ENCODE data around the gene PLPP7. TPM values are rescaled to one million over a fixed set of nuclear protein-coding genes. Genes with fewer than 3 reads are reported as not detected.

Gene PLPP7
- total RNA-seq, 3 donors from 2014 or later = 0.58 to 9.7 (median 1.0) TPM

GRCh38 chr9:131312822-131313770 lies 23.6 kb downstream of the PLPP7 start:
- peak; percentile 76 for ATAC-seq
- no peaks in the 10 kb centered on the region for H3K9me3 ChIP-seq
- TF ChIP-seq CTCF (IDR thresholded peaks at IDR 0.05) = no peak
- DNase-seq = peak in 2 of 3 donors; percentile 58 to 65
- no peaks in the 10 kb centered on the region for H3K36me3 ChIP-seq (ENCODE audit: low read depth)
- no peak overlapping the region for H3K4me3 ChIP-seq
- intact Hi-C loops (cut with DNase I, micrococcal nuclease) = no loop called here
- peaks cover 5% of the 10 kb centered on the region for H3K4me1 ChIP-seq (ENCODE audit: low read depth)

- no peaks in the 10 kb centered on the region for H3K9me3 ChIP-seq
- no peaks in the 10 kb centered on the region for H3K4me1 ChIP-seq (ENCODE audit: low read depth)
- no peak for ATAC-seq
- TF ChIP-seq CTCF (IDR thresholded peaks at IDR 0.05) = no peak
- DNase-seq = no peak
- intact Hi-C loops (cut with DNase I, micrococcal nuclease) = no loop called here
- H3K36me3 ChIP-seq (ENCODE audit: low read depth) = no peaks in the 10 kb centered on the region
- no peak overlapping the region for H3K4me3 ChIP-seq
Measured at GRCh38 chr9:131318231-131319085, 28.9 kb downstream of the PLPP7 start.

DNA sequence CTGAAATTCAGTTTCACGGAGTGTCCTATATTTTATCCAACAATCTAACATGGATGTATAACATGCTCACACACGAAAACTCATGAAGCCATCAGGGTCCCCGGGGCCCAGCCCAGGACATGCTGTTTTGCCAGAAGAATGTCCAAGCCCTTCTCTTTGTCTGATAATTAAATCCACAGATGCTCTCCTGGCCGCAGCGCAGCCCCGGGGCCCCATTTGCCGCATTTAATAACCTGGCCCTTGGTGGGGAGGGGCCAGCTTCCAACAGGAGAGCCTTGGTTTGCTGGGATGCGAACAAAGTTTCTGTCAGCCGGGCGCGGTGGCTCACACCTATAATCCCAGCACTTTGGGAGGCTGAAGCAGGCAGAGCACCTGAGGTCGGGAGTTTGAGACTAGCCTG lies 30.0 kb downstream of the PLPP7 start:
- ATAC-seq = no peak
- H3K4me3 ChIP-seq = no peak overlapping the region
- intact Hi-C loops (cut with DNase I, micrococcal nuclease) = no loop called here
- no peaks in the 10 kb centered on the region for H3K4me1 ChIP-seq (ENCODE audit: low read depth)
- peak in 1 of 3 donors; percentile 29 for DNase-seq
- no peaks in the 10 kb centered on the region for H3K36me3 ChIP-seq (ENCODE audit: low read depth)
- no peaks in the 10 kb centered on the region for H3K9me3 ChIP-seq
- no peak for TF ChIP-seq CTCF (IDR thresholded peaks at IDR 0.05)

- Histone ChIP-seq H3K4me3 (no peak overlapping the region), H3K9me3 (no peaks in the 10 kb centered on the region), H3K36me3 (ENCODE audit: low read depth) (no peaks in the 10 kb centered on the region), H3K4me1 (ENCODE audit: low read depth) (no peaks in the 10 kb centered on the region)
- intact Hi-C loops (cut with DNase I, micrococcal nuclease) = no loop called here
- ATAC-seq = peak; percentile 13
- peak in 1 of 3 donors; percentile 57 for DNase-seq
- no peak for TF ChIP-seq CTCF (IDR thresholded peaks at IDR 0.05)
Measured at GRCh38 chr9:131320031-131320685, 30.6 kb downstream of the PLPP7 start.

DNA sequence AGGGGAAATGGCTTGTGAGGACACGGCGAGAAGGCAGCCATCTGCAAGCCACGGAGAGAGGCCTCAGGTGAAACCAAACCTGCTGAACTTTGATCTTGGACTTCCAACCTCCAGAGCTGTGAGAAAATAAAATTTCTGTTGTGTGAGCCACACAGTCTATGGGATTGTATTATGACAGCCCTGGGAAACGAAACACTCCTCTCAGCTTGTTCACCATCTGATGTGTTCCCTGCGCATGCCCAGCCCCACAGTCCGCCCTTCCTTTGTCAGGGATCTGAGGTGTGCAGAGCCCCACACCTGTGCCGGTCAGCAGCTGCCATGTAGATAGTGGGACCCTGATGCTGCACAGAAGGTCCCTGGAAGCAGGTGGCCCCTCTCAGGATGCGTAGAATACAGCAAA lies 34.1 kb downstream of the PLPP7 start:
- peak in 1 of 3 donors; percentile 29 for DNase-seq
- Histone ChIP-seq H3K4me1 (ENCODE audit: low read depth) (no peaks in the 10 kb centered on the region), H3K4me3 (no peak overlapping the region), H3K36me3 (ENCODE audit: low read depth) (no peaks in the 10 kb centered on the region), H3K9me3 (no peaks in the 10 kb centered on the region)
- TF ChIP-seq CTCF (IDR thresholded peaks at IDR 0.05) = no peak
- no peak for ATAC-seq
- intact Hi-C loops (cut with DNase I, micrococcal nuclease) = no loop called here

Measured in mucosa of descending colon (tissue), 3 donors.